K562 (cell line): ENCODE results near the gene MSH4.

Experiments used
- CTCF ChIP-seq, 3 experiments: IDR thresholded peaks in 2 of 3; conservative IDR thresholded peaks in 1 of 3; 2 replicates each; pipeline ENCODE4 v1.5.1; 2011 to 2012; ENCODE audit warnings: low read length in 3 of 3, mild to moderate bottlenecking in 3 of 3, control low read depth in 2 of 3, improper control_type of control experiment in 1 of 3, inconsistent platforms in 1 of 3, low read depth in 1 of 3, mixed read lengths in 1 of 3, moderate library complexity in 1 of 3; ENCODE audit not compliant: insufficient read depth in 2 of 3
- L3MBTL2 ChIP-seq: fragments of 450-650 bp; IDR thresholded peaks from 2 replicates; pipeline ENCODE4 v1.6.1; 2016; ENCODE audit warnings: mild to moderate bottlenecking, moderate library complexity
- TEAD4 ChIP-seq, 2 experiments: sonication (generic) in 1 of 2; formaldehyde crosslinking in 1 of 2; IDR thresholded peaks; 2 replicates each; pipeline versions ENCODE4 v1.6.1 to v1.8.0; 2012 to 2022; ENCODE audit warnings: borderline replicate concordance in 1 of 2, inconsistent platforms in 1 of 2, low read length in 1 of 2, mild to moderate bottlenecking in 1 of 2, missing genetic modification reagents in 1 of 2
- U2AF2 ChIP-seq: fragments of 200-400 bp; formaldehyde crosslinking; optimal IDR thresholded peaks from 2 replicates; pipeline ENCODE3; 2017; ENCODE audit warnings: low read depth, mild to moderate bottlenecking, low read length
- ZNF785 ChIP-seq: fragments of 250-450 bp; sonication (Bioruptor Pico); IDR thresholded peaks from 2 replicates; pipeline ENCODE4 v1.4.0; 2020; ENCODE audit warnings: mild to moderate bottlenecking
- TF ChIP-seq, protein P1 (sequence below): sonication (generic); formaldehyde crosslinking; IDR thresholded peaks from 2 replicates; pipeline ENCODE4 v1.8.0; 2022; ENCODE audit warnings: mild to moderate bottlenecking, missing genetic modification reagents

DNA sequence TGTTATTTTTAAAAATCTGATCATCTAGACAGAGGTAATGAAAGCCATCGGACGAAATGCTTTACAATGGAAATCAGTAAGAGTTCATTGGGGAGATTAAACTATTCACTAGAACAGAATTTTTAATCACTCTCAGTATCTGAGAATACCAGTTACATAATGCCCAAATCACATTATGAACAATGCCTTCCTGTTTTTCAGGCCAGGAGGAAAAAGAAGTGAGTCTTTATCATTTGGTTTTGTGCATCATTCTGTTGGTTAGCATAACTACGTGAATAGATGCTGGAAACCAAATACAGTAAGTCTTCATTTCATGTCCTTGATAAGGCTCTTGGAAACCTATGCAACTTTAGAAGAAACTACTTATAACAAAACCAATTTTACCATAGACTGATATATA, 153.5 kb downstream of the MSH4 start:
- TF ChIP-seq, protein P1, sequence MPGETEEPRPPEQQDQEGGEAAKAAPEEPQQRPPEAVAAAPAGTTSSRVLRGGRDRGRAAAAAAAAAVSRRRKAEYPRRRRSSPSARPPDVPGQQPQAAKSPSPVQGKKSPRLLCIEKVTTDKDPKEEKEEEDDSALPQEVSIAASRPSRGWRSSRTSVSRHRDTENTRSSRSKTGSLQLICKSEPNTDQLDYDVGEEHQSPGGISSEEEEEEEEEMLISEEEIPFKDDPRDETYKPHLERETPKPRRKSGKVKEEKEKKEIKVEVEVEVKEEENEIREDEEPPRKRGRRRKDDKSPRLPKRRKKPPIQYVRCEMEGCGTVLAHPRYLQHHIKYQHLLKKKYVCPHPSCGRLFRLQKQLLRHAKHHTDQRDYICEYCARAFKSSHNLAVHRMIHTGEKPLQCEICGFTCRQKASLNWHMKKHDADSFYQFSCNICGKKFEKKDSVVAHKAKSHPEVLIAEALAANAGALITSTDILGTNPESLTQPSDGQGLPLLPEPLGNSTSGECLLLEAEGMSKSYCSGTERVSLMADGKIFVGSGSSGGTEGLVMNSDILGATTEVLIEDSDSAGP (CRISPR knock-in tag): no peak
- no peak for TF ChIP-seq ZNF785 (CRISPR knock-in tag)
- TF ChIP-seq TEAD4 (IDR thresholded peaks at IDR 0.05; ENCODE audit: low read length): no peak
- TF ChIP-seq TEAD4 (CRISPR knock-in tag; IDR thresholded peaks at IDR 0.05; ENCODE audit: borderline replicate concordance): no peak
- no peak for TF ChIP-seq CTCF (IDR thresholded peaks at IDR 0.05 in 2 of 3, conservative IDR thresholded peaks at IDR 0.05 in 1 of 3; ENCODE audit: insufficient read depth in 2 of 3, low read depth in 1 of 3, low read length in 3 of 3)
- no peak for TF ChIP-seq L3MBTL2
- no peak for TF ChIP-seq U2AF2
